ENCODE measurements around the gene C10orf88.

GRCh38 chr10:122998934-122999333 lies 44.9 kb upstream of the C10orf88 start:
- TF ChIP-seq POLR2A (IDR thresholded peaks at IDR 0.05) (no peak), CTCF (IDR thresholded peaks at IDR 0.05 in 4 of 5, conservative IDR thresholded peaks at IDR 0.05 in 1 of 5) (no peak)

All from gastrocnemius medialis (tissue), 4 donors.